Measurements from ENCODE around the gene DPF3. TPM values are rescaled to one million over a fixed set of nuclear protein-coding genes. Genes with fewer than 3 reads are reported as not detected.

The DPF3 gene
- total and polyA plus RNA-seq, 9 of the 15 experiments (the other 6 are each of a cell fraction or from before 2014, with no cell fraction given), result 0.21 to 4.9 (median 1.2) TPM

DNA sequence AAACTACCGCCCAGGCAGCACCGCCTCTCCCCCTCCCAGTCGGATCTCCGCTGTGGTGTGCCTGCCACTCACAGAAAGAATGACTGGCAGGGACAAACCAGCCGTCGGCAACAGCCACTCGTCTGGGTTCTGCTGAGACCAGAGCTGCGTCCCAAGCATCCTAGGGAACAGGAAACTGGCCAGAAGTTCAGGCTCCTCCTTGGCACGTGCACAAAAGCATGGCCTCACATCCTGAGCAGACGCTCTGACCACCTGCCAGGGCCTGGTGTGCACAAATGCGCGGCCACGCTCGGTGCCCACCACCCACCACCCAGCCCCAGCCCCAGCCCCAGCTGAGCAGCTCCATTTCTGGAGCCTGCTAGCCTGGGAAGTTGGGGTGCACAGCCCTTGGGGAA lies 214.8 kb downstream of the DPF3 start:
- Histone ChIP-seq H3K27ac (ENCODE audit: extremely low read depth, low read depth, low read length) (no peak overlapping the region), H3K4me1 (replicated peaks in 1 of 2; ENCODE audit: control insufficient read depth in 2 of 2, insufficient read depth in 2 of 2, low read length in 2 of 2) (no peaks in the 10 kb centered on the region), H3K9ac (ENCODE audit: insufficient read depth in 1 of 2, low read depth in 2 of 2, low read length in 2 of 2) (no peak overlapping the region), H3K9me3 (replicated peaks; ENCODE audit: control insufficient read depth, insufficient read depth, low read depth, low read length) (no peaks in the 10 kb centered on the region), H3K9me1 (ENCODE audit: control insufficient read depth, insufficient read depth, low read length) (no peaks in the 10 kb centered on the region), H3K4me3 (no peak overlapping the region), H3K27me3 (ENCODE audit: control insufficient read depth in 2 of 2, insufficient read depth in 2 of 2, low read length in 2 of 2) (peaks cover 0 to 3% of the 10 kb centered on the region in 2 experiments; a peak in 2 of 5 replicates), H2AFZ (ENCODE audit: low read depth, low read length) (no peak overlapping the region), H3K4me2 (ENCODE audit: insufficient read depth, low read length) (no peak overlapping the region), H4K20me1 (replicated peaks; ENCODE audit: control insufficient read depth, insufficient read depth, low read length) (no peaks in the 10 kb centered on the region), H3K36me3 (ENCODE audit: control insufficient read depth, insufficient read depth, low read length) (no peaks in the 10 kb centered on the region), H3K79me2 (ENCODE audit: control insufficient read depth, insufficient read depth, low read length) (no peaks in the 10 kb centered on the region)
- in situ Hi-C loops (cut with MboI), result no loop called here
- ChIA-PET POLR2A (interaction anchor here (0.6 to 0.8 kb wide), 3 partner anchors 10 to 790 kb away, joined by 3 to 5 read pairs (median 3); no protein-coding TSS in a partner anchor), CTCF (ENCODE audit: low intra/inter-chr PET ratio) (no interaction called here)
- WGBS (ENCODE audit: insufficient coverage, low coverage, missing lambda C conversion rate), result 18% methylated on average over 9 of the region's 14 CpGs
- FAIRE-seq (no peak), ATAC-seq (no peak), DNase-seq (ENCODE audit: extremely low read depth in 1 of 4, low spot score in 3 of 4) (no peak)
- BruUV-seq (replicated peaks), result no TSS peak
- TF ChIP-seq, protein P1, sequence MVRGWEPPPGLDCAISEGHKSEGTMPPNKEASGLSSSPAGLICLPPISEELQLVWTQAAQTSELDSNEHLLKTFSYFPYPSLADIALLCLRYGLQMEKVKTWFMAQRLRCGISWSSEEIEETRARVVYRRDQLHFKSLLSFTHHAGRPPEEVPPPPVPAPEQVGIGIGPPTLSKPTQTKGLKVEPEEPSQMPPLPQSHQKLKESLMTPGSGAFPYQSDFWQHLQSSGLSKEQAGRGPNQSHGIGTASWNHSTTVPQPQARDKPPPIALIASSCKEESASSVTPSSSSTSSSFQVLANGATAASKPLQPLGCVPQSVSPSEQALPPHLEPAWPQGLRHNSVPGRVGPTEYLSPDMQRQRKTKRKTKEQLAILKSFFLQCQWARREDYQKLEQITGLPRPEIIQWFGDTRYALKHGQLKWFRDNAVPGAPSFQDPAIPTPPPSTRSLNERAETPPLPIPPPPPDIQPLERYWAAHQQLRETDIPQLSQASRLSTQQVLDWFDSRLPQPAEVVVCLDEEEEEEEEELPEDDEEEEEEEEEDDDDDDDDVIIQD (CRISPR knock-in tag; IDR thresholded peaks at IDR 0.05), result no peak
- TF ChIP-seq ZNF398 (CRISPR knock-in tag; IDR thresholded peaks at IDR 0.05), result no peak
- TF ChIP-seq ZNF224 (CRISPR knock-in tag; IDR thresholded peaks at IDR 0.05), result no peak
- TF ChIP-seq KLF1 (tag; IDR thresholded peaks at IDR 0.05), result no peak
- no peak for TF ChIP-seq ZNF644 (tag; IDR thresholded peaks at IDR 0.05; ENCODE audit: low read depth)
- no peak for TF ChIP-seq ZNF212 (CRISPR knock-in tag; IDR thresholded peaks at IDR 0.05)
- TF ChIP-seq HMGXB4 (CRISPR knock-in tag; IDR thresholded peaks at IDR 0.05), result no peak
- TF ChIP-seq PPARD (CRISPR knock-in tag; IDR thresholded peaks at IDR 0.05), result no peak
- no peak for TF ChIP-seq ATF7 (IDR thresholded peaks at IDR 0.05)
- TF ChIP-seq MED1 (CRISPR knock-in tag; IDR thresholded peaks at IDR 0.05; ENCODE audit: borderline replicate concordance), result no peak
- TF ChIP-seq, protein P2, sequence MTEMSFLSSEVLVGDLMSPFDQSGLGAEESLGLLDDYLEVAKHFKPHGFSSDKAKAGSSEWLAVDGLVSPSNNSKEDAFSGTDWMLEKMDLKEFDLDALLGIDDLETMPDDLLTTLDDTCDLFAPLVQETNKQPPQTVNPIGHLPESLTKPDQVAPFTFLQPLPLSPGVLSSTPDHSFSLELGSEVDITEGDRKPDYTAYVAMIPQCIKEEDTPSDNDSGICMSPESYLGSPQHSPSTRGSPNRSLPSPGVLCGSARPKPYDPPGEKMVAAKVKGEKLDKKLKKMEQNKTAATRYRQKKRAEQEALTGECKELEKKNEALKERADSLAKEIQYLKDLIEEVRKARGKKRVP (CRISPR knock-in tag; IDR thresholded peaks at IDR 0.05), result no peak
- TF ChIP-seq HNRNPLL (IDR thresholded peaks at IDR 0.05; ENCODE audit: low read depth, low read length, poor library complexity, severe bottlenecking), result no peak
- TF ChIP-seq ZC3H11A (IDR thresholded peaks at IDR 0.05; ENCODE audit: low read depth, low read length), result no peak
- intact Hi-C loops (cut with micrococcal nuclease), result no loop called here

All from K562 (cell line).